IMR-90 (cell line): ENCODE data around the gene CHD6. TPM values are rescaled to one million over a fixed set of nuclear protein-coding genes. Genes with fewer than 3 reads are reported as not detected.

ENCODE experiments used
- ATAC-seq: fragments of 200-7000 bp; cut with Tn5 transposase; 2 replicates; pipeline ENCODE4 v1.9.1; 2020; ENCODE audit warnings: low read depth, mild to moderate bottlenecking, moderate library complexity
- BruUV-seq: library from RNA; stranded (reverse); fragments of 400-500 nt; replicated peaks from 2 replicates; lab custom pipeline; 2021; lab: Mats Ljungman, UMichigan
- CTCF ChIA-PET: fragments of 300-600 bp; formaldehyde crosslinking; extraction: SDS; loops from one replicate; lab custom pipeline; 2021; ENCODE audit warnings: antibody characterized with exemption; lab: Yijun Ruan, JAX
- POLR2A ChIA-PET: fragments of 300-600 bp; sonication (Branson Sonifier 250); formaldehyde crosslinking; loops from one replicate; lab custom pipeline; 2022; ENCODE audit warnings: antibody characterized with exemption; ENCODE audit not compliant: unreplicated experiment; lab: Charles Lee
- DNase-seq: peaks from one replicate; pipeline ENCODE4 v3.0.0; 2013
- H2AFZ ChIP-seq: replicated peaks from 2 replicates; pipeline ENCODE3; 2013; ENCODE audit warnings: low read length, mild to moderate bottlenecking; ENCODE audit not compliant: poor library complexity
- H2AK5ac ChIP-seq: 2 replicates; pipeline ENCODE4 v1.6.1; 2013; ENCODE audit warnings: low read depth, low read length, inconsistent platforms
- H2AK9ac ChIP-seq: replicated peaks from 2 replicates; pipeline ENCODE3; 2013; ENCODE audit warnings: mild to moderate bottlenecking, low read depth, low read length, moderate library complexity; ENCODE audit not compliant: poor library complexity
- H2BK120ac ChIP-seq: 2 replicates; pipeline ENCODE4 v1.6.1; 2013; ENCODE audit warnings: low read depth, low read length, inconsistent platforms
- H2BK15ac ChIP-seq: 3 replicates; pipeline ENCODE4 v1.6.1; 2013; ENCODE audit warnings: low read depth, low read length, inconsistent platforms
- H2BK20ac ChIP-seq: 2 replicates; pipeline ENCODE4 v1.6.1; 2013; ENCODE audit warnings: low read depth, mild to moderate bottlenecking, inconsistent platforms, low read length, moderate library complexity
- H2BK5ac ChIP-seq: 2 replicates; pipeline ENCODE4 v1.6.1; 2013; ENCODE audit warnings: mild to moderate bottlenecking, low read depth, low read length, inconsistent platforms; ENCODE audit not compliant: poor library complexity, severe bottlenecking
- H3K14ac ChIP-seq: replicated peaks from 2 replicates; pipeline ENCODE4 v1.6.1; 2013; ENCODE audit warnings: low read depth, low read length, inconsistent platforms
- H3K18ac ChIP-seq: 2 replicates; pipeline ENCODE4 v1.6.1; 2013; ENCODE audit warnings: low read depth, low read length, control low read depth
- H3K23ac ChIP-seq: 2 replicates; pipeline ENCODE4 v1.6.1; 2013; ENCODE audit warnings: low read depth, low read length, inconsistent platforms
- H3K27ac ChIP-seq: 2 replicates; pipeline ENCODE4 v1.5.1; 2013; ENCODE audit warnings: mild to moderate bottlenecking, control low read depth, low read length; ENCODE audit not compliant: insufficient read depth
- H3K27me3 ChIP-seq: 2 replicates; pipeline ENCODE4 v1.6.1; 2013; ENCODE audit warnings: low read length; ENCODE audit not compliant: control insufficient read depth, insufficient read depth
- H3K36me3 ChIP-seq: 2 replicates; pipeline ENCODE4 v1.6.1; 2013; ENCODE audit warnings: low read length, mixed read lengths; ENCODE audit not compliant: control insufficient read depth, insufficient read depth
- H3K4ac ChIP-seq: 2 replicates; pipeline ENCODE4 v1.6.1; 2013; ENCODE audit warnings: low read depth, low read length, inconsistent platforms
- H3K4me1 ChIP-seq: 2 replicates; pipeline ENCODE4 v1.6.1; 2013; ENCODE audit warnings: low read length, mixed read lengths; ENCODE audit not compliant: control insufficient read depth, insufficient read depth
- H3K4me2 ChIP-seq: 2 replicates; pipeline ENCODE4 v1.6.1; 2013; ENCODE audit warnings: low read depth, mild to moderate bottlenecking, control low read depth, low read length, moderate library complexity
- H3K4me3 ChIP-seq: 2 replicates; pipeline ENCODE4 v1.5.1; 2013; ENCODE audit warnings: low read depth, mild to moderate bottlenecking, control low read depth, low read length, moderate library complexity; ENCODE audit not compliant: insufficient read depth
- H3K56ac ChIP-seq: 2 replicates; pipeline ENCODE4 v1.6.1; 2013; ENCODE audit warnings: low read length, inconsistent platforms; ENCODE audit not compliant: insufficient read depth; ENCODE audit errors: extremely low read depth
- H3K79me1 ChIP-seq, 2 experiments: 2 replicates each; pipeline ENCODE4 v1.6.1; 2013; ENCODE audit warnings: low read length in 2 of 2, inconsistent platforms in 1 of 2, low read depth in 1 of 2
- H3K9ac ChIP-seq: 2 replicates; pipeline ENCODE4 v1.6.1; 2013; ENCODE audit warnings: low read depth, low read length, control low read depth
- H3K9me1 ChIP-seq: 2 replicates; pipeline ENCODE4 v1.6.1; 2013; ENCODE audit warnings: low read length, inconsistent platforms; ENCODE audit not compliant: insufficient read depth
- H3K9me3 ChIP-seq: 2 replicates; pipeline ENCODE4 v1.6.1; 2013; ENCODE audit warnings: low read length; ENCODE audit not compliant: control insufficient read depth, insufficient read depth
- H4K20me1 ChIP-seq: 2 replicates; pipeline ENCODE4 v1.6.1; 2013; ENCODE audit warnings: low read length, inconsistent platforms; ENCODE audit not compliant: insufficient read depth
- H4K5ac ChIP-seq: 2 replicates; pipeline ENCODE4 v1.6.1; 2013; ENCODE audit warnings: mild to moderate bottlenecking, low read depth, low read length, control low read depth
- H4K8ac ChIP-seq, 2 experiments: 2 replicates each; pipeline ENCODE4 v1.6.1; 2013; ENCODE audit warnings: low read depth in 2 of 2, low read length in 2 of 2, control low read depth in 1 of 2, inconsistent platforms in 1 of 2
- H4K91ac ChIP-seq: 2 replicates; pipeline ENCODE4 v1.6.1; 2013; ENCODE audit warnings: low read depth, low read length, inconsistent platforms; ENCODE audit not compliant: insufficient read depth
- BHLHE40 ChIP-seq: fragments of 150-350 bp; IDR thresholded peaks from 2 replicates; pipeline ENCODE4 v1.6.1; 2016; ENCODE audit warnings: mild to moderate bottlenecking, low read depth, low read length
- CHD1 ChIP-seq: IDR thresholded peaks from 2 replicates; pipeline ENCODE4 v1.6.1; 2012; ENCODE audit warnings: low read depth, low read length, improper control_type of control experiment
- FOS ChIP-seq: fragments of 150-350 bp; IDR thresholded peaks from 2 replicates; pipeline ENCODE4 v1.6.1; 2016; ENCODE audit warnings: low read depth, low read length
- MAFK ChIP-seq: IDR thresholded peaks from 2 replicates; pipeline ENCODE4 v1.6.1; 2012; ENCODE audit warnings: low read depth, low read length, improper control_type of control experiment
- MAZ ChIP-seq: IDR thresholded peaks from 2 replicates; pipeline ENCODE4 v1.6.1; 2012; ENCODE audit warnings: low read depth, mild to moderate bottlenecking, low read length, improper control_type of control experiment, moderate library complexity, borderline replicate concordance
- MXI1 ChIP-seq: IDR thresholded peaks from 2 replicates; pipeline ENCODE4 v1.6.1; 2012; ENCODE audit warnings: low read depth, mild to moderate bottlenecking, low read length, moderate library complexity, borderline replicate concordance
- NFE2L2 ChIP-seq: fragments of 150-350 bp; IDR thresholded peaks from 2 replicates; pipeline ENCODE4 v1.6.1; 2016; ENCODE audit warnings: low read depth, mild to moderate bottlenecking, low read length
- POLR2A ChIP-seq: IDR thresholded peaks from 2 replicates; pipeline ENCODE4 v1.6.1; 2012; ENCODE audit warnings: mild to moderate bottlenecking, low read depth, low read length
- RCOR1 ChIP-seq: IDR thresholded peaks from 2 replicates; pipeline ENCODE4 v1.6.1; 2012; ENCODE audit warnings: mild to moderate bottlenecking, low read length, improper control_type of control experiment; ENCODE audit not compliant: insufficient replicate concordance
- RFX5 ChIP-seq: IDR thresholded peaks from 2 replicates; pipeline ENCODE4 v1.8.0; 2012; ENCODE audit warnings: low read depth, mild to moderate bottlenecking, low read length, moderate library complexity
- WGBS, 2 experiments: methylation state at CpG; one replicate each; pipeline versions ENCODE4 v1.1.5 to v1.1.7; 2013; ENCODE audit warnings: missing lambda C conversion rate in 2 of 2; ENCODE audit not compliant: insufficient read length in 1 of 2; ENCODE audit errors: extremely low coverage in 2 of 2; 5-methylcytosine and 5-hydroxymethylcytosine counted together
- dilution Hi-C: fragments of 300-500 bp; cut with HindIII; formaldehyde crosslinking; loops from one replicate; pipeline ENCODE4 v1.14.3; 2018; ENCODE audit warnings: low sequenced_read_pairs; ENCODE audit not compliant: unreplicated experiment
- in situ Hi-C: fragments of 300-500 bp; cut with MboI; formaldehyde crosslinking; loops from 3 replicates; pipeline ENCODE4 v1.14.3; 2019; ENCODE audit warnings: low sequenced_read_pairs, inconsistent platforms, mixed read lengths
- intact Hi-C: fragments of 100-400 bp; cut with micrococcal nuclease; formaldehyde crosslinking; loops from 2 replicates; pipeline ENCODE4 v1.10.0; 2022
- polyA plus RNA-seq, 3 experiments: library from polyadenylated mRNA; depleted of rRNA; stranded (reverse); fragments of >200 nt; gene quantifications; 2 replicates each; pipeline ENCODE4 v1.2.3, GENCODE V29; 2012; ENCODE audit warnings: low replicate concordance in 1 of 3
- total RNA-seq: library from RNA; depleted of rRNA; stranded (reverse); fragments of >200 nt; gene quantifications from 2 replicates; pipeline ENCODE4 v1.2.3, GENCODE V29; 2012
- TF ChIP-seq, protein P1 (sequence below): conservative IDR thresholded peaks from 2 replicates; pipeline ENCODE4 v1.5.1; 2012; ENCODE audit warnings: mild to moderate bottlenecking, low read depth, low read length, improper control_type of control experiment
- TF ChIP-seq, protein P2 (sequence below): fragments of 150-350 bp; IDR thresholded peaks from 2 replicates; pipeline ENCODE4 v1.6.1; 2016; ENCODE audit warnings: low read depth, mild to moderate bottlenecking, low read length, moderate library complexity, borderline replicate concordance
- TF ChIP-seq, protein P3 (sequence below): fragments of 150-350 bp; IDR thresholded peaks from 2 replicates; pipeline ENCODE4 v1.6.1; 2017; ENCODE audit warnings: mild to moderate bottlenecking, antibody characterized with exemption, low read length, low read depth

The CHD6 gene
- total and polyA plus RNA-seq, 2 of the 4 experiments (the other 2 are of a cell fraction) = 8.8 to 26.7 TPM

DNA sequence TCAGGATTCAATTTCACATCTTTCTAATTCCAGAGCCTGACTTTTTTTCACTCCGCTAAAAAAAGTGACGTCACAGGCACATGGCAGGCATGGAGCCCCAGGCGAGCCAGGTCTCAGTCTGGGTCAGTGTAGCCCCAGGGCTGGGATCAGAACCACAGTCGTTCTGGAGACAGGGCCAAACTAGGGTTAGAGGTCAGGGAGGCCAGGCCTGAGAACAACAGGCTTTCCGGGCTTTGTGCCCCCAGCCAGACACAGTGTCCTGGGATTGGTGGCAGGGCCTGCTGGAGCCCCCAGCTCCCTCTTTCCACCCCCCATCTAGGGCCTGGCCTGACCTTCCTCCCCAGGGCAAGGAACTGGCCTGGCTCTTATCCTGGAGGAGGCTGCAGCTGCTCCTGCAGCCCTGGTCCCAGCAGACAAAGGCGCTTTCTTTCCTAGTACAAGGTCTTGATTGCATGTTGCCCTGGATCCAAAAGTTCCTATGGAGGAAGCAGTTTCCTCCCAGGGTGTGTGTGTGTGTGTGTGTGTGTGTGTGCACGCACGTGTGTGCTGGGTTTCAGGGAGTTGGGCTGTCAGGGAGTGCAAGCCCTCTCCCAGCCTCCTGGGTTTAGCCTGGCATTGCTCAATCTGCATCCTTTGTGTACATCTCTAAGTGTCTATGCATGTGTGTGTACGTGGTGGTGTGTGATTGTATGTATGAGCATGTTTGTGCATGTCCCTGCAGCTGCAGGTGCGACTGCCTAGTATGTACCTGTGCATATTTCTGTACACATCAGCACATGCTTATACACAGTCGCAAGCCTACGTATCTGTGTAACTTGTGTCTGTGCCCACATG lies 225.1 kb downstream of the CHD6 start:
- in situ Hi-C loops = no loop called here
- Histone ChIP-seq H4K5ac (no peak overlapping the region), H4K91ac (no peak overlapping the region), H3K4me3 (no peak overlapping the region), H3K14ac (no peak overlapping the region), H2AK9ac (no peak overlapping the region), H3K36me3 (no peaks in the 10 kb centered on the region), H3K27ac (no peak overlapping the region), H4K20me1 (no peaks in the 10 kb centered on the region), H3K9me3 (no peaks in the 10 kb centered on the region), H4K8ac (no peak overlapping the region), H3K4ac (no peak overlapping the region), H3K18ac (no peak overlapping the region; the same call in 1 of the 2 replicates), H3K9me1 (peaks cover 4% of the 10 kb centered on the region), H3K4me2 (no peak overlapping the region), H2BK15ac (no peak overlapping the region), H3K9ac (no peak overlapping the region), H2BK20ac (no peak overlapping the region), H2AFZ (no peak overlapping the region), H3K4me1 (peaks cover 7% of the 10 kb centered on the region; the same call in 1 of the 2 replicates), H3K79me1 (no peaks in the 10 kb centered on the region), H2BK120ac (no peak overlapping the region), H2BK5ac (no peak overlapping the region), H3K27me3 (no peaks in the 10 kb centered on the region), H3K56ac (no peak overlapping the region), H2AK5ac (no peak overlapping the region), H3K23ac (no peak overlapping the region)
- DNase-seq = no peak
- no CpG with 5 or more reads among the region's 12 CpGs for WGBS, 2 experiments
- TF ChIP-seq, protein P1, sequence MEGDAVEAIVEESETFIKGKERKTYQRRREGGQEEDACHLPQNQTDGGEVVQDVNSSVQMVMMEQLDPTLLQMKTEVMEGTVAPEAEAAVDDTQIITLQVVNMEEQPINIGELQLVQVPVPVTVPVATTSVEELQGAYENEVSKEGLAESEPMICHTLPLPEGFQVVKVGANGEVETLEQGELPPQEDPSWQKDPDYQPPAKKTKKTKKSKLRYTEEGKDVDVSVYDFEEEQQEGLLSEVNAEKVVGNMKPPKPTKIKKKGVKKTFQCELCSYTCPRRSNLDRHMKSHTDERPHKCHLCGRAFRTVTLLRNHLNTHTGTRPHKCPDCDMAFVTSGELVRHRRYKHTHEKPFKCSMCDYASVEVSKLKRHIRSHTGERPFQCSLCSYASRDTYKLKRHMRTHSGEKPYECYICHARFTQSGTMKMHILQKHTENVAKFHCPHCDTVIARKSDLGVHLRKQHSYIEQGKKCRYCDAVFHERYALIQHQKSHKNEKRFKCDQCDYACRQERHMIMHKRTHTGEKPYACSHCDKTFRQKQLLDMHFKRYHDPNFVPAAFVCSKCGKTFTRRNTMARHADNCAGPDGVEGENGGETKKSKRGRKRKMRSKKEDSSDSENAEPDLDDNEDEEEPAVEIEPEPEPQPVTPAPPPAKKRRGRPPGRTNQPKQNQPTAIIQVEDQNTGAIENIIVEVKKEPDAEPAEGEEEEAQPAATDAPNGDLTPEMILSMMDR = no peak
- TF ChIP-seq, protein P2, sequence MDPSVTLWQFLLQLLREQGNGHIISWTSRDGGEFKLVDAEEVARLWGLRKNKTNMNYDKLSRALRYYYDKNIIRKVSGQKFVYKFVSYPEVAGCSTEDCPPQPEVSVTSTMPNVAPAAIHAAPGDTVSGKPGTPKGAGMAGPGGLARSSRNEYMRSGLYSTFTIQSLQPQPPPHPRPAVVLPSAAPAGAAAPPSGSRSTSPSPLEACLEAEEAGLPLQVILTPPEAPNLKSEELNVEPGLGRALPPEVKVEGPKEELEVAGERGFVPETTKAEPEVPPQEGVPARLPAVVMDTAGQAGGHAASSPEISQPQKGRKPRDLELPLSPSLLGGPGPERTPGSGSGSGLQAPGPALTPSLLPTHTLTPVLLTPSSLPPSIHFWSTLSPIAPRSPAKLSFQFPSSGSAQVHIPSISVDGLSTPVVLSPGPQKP = no peak
- TF ChIP-seq BHLHE40 = no peak
- TF ChIP-seq RCOR1 = no peak
- no peak for TF ChIP-seq FOS
- no peak for TF ChIP-seq RFX5
- no peak for TF ChIP-seq CHD1
- no peak for TF ChIP-seq MAFK
- TF ChIP-seq NFE2L2 = no peak
- TF ChIP-seq, protein P3, sequence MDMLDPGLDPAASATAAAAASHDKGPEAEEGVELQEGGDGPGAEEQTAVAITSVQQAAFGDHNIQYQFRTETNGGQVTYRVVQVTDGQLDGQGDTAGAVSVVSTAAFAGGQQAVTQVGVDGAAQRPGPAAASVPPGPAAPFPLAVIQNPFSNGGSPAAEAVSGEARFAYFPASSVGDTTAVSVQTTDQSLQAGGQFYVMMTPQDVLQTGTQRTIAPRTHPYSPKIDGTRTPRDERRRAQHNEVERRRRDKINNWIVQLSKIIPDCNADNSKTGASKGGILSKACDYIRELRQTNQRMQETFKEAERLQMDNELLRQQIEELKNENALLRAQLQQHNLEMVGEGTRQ = no peak
- TF ChIP-seq MAZ = no peak
- no peak for TF ChIP-seq MXI1
- no peak for TF ChIP-seq POLR2A
- ATAC-seq = no peak; the same call in 1 of the 2 replicates
- dilution Hi-C loops = no loop called here
- POLR2A ChIA-PET = no interaction called here
- CTCF ChIA-PET = no interaction called here
- BruUV-seq = no TSS peak
- intact Hi-C loops = no loop called here
